Calu3 (cell line): ENCODE data around the gene KCNA4. TPM values are rescaled to one million over a fixed set of nuclear protein-coding genes. Genes with fewer than 3 reads are reported as not detected.
A peak's percentile ranks its signal among the peaks of the same experiment; 100 is the strongest.

ENCODE experiments used
- BruUV-seq: library from RNA; stranded (reverse); fragments of 400-500 nt; replicated peaks from 2 replicates; lab custom pipeline; 2021; lab: Mats Ljungman, UMichigan
- CTCF ChIA-PET: fragments of 300-600 bp; sonication (Branson Sonifier 250); formaldehyde crosslinking; loops from one replicate; lab custom pipeline; 2022; ENCODE audit warnings: antibody characterized with exemption; lab: Charles Lee
- DNase-seq: peaks from one replicate; pipeline ENCODE4 v3.0.0; 2022
- H3K27ac Mint-ChIP-seq: one replicate; pipeline ENCODE4 v1.8.0; 2022; ENCODE audit warnings: mixed read lengths; ENCODE audit not compliant: unreplicated experiment
- H3K27me3 Mint-ChIP-seq: one replicate; pipeline ENCODE4 v1.8.0; 2022; ENCODE audit warnings: mixed read lengths; ENCODE audit not compliant: unreplicated experiment
- H3K36me3 Mint-ChIP-seq: one replicate; pipeline ENCODE4 v1.8.0; 2022; ENCODE audit warnings: mild to moderate bottlenecking, moderate library complexity, mixed read lengths; ENCODE audit not compliant: insufficient read depth, unreplicated experiment
- H3K4me1 Mint-ChIP-seq: one replicate; pipeline ENCODE4 v1.8.0; 2022; ENCODE audit warnings: mild to moderate bottlenecking, low read depth, mixed read lengths; ENCODE audit not compliant: unreplicated experiment
- H3K4me3 Mint-ChIP-seq: one replicate; pipeline ENCODE4 v1.8.0; 2022; ENCODE audit warnings: mild to moderate bottlenecking, low read depth, moderate library complexity, mixed read lengths; ENCODE audit not compliant: unreplicated experiment
- H3K9me3 Mint-ChIP-seq: one replicate; pipeline ENCODE4 v1.8.0; 2022; ENCODE audit warnings: low read depth, mixed read lengths; ENCODE audit not compliant: unreplicated experiment
- intact Hi-C: fragments of 100-400 bp; cut with micrococcal nuclease; formaldehyde crosslinking; loops from one replicate; pipeline ENCODE4 v1.10.0; 2022; ENCODE audit not compliant: unreplicated experiment
- total RNA-seq: library from RNA; stranded (reverse); gene quantifications from 2 replicates; pipeline ENCODE4 v1.2.3, GENCODE V29; 2022
- TF ChIP-seq, protein P1 (sequence below): fragments of 200-600 bp; IDR thresholded peaks from one replicate; pipeline ENCODE4 v1.8.0; 2022; ENCODE audit warnings: antibody characterized with exemption; ENCODE audit not compliant: unreplicated experiment

KCNA4 gene
- total RNA-seq, 1 experiment from 2014 or later = not detected

DNA sequence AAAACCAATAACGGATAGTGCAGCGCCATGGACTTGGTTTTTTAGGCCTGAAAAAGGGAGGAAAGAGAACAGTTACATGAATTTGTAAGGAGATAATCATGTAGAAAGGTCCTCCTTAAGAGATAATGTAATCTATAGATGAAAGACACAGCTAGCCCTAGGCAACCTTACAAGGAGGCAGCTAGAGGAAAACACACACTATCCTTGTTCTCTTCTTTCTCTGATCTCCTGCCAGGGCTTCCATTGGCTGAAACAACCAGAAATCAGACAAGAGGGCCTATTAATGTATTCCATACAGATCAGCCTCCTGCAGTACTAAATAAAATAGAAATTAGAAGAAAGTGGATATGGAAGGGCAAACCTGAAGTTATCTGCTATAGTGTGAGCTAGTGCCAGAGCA is 53.0 kb downstream of the KCNA4 start:
- intact Hi-C loops = no loop called here
- Mint-ChIP-seq H3K27me3 (no peaks in the 10 kb centered on the region), H3K9me3 (peaks cover 12% of the 10 kb centered on the region), H3K4me3 (no peak overlapping the region), H3K4me1 (no peaks in the 10 kb centered on the region), H3K27ac (no peak overlapping the region), H3K36me3 (no peaks in the 10 kb centered on the region)
- BruUV-seq = no TSS peak
- no peak for DNase-seq
- TF ChIP-seq, protein P1, sequence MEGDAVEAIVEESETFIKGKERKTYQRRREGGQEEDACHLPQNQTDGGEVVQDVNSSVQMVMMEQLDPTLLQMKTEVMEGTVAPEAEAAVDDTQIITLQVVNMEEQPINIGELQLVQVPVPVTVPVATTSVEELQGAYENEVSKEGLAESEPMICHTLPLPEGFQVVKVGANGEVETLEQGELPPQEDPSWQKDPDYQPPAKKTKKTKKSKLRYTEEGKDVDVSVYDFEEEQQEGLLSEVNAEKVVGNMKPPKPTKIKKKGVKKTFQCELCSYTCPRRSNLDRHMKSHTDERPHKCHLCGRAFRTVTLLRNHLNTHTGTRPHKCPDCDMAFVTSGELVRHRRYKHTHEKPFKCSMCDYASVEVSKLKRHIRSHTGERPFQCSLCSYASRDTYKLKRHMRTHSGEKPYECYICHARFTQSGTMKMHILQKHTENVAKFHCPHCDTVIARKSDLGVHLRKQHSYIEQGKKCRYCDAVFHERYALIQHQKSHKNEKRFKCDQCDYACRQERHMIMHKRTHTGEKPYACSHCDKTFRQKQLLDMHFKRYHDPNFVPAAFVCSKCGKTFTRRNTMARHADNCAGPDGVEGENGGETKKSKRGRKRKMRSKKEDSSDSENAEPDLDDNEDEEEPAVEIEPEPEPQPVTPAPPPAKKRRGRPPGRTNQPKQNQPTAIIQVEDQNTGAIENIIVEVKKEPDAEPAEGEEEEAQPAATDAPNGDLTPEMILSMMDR = no peak
- CTCF ChIA-PET = no interaction called here

DNA sequence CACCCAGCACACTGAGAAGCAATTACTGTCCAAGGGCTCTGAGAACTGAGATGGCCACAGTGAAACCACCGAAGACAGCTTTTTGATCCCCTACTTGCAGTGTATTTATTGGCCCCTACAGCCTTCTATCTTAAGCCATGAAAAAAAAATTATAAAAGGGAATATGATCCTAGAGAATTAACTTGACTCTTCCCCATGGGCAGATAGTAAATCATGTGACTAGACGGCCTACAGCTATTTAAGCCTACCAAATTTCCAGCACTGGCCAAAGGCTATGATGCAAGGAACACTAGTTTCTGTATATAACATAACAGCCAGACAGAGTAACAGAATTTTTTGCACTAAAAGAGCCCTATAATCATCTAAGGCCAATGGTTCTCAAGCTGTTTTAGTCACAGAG is 53.8 kb downstream of the KCNA4 start:
- H3K36me3 Mint-ChIP-seq = no peaks in the 10 kb centered on the region
- H3K27ac Mint-ChIP-seq = no peak overlapping the region
- H3K9me3 Mint-ChIP-seq = peaks cover 12% of the 10 kb centered on the region
- DNase-seq = no peak
- H3K27me3 Mint-ChIP-seq = no peaks in the 10 kb centered on the region
- H3K4me1 Mint-ChIP-seq = no peaks in the 10 kb centered on the region
- CTCF ChIA-PET = no interaction called here
- H3K4me3 Mint-ChIP-seq = no peak overlapping the region
- no TSS peak for BruUV-seq
- TF ChIP-seq, protein P1 = no peak
- intact Hi-C loops = no loop called here

DNA sequence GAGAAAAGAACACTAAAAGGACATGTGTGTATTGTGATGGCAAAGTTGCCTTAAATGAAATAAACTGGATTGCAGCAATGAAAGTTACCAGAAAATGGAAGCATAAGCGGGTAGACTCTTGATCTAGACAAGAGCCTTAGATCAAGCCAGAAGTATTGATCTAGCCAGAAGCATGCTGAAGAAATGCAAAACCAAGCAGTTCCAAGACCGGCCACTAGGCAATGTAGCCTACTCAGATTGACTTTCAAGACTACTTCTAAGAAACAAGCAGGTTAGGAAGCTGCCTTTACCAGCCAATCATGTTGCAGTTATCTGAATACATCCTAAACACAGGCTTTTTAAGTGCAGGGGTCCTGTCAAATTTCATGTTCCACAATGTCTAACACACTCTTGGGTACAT is 54.6 kb downstream of the KCNA4 start:
- H3K4me1 Mint-ChIP-seq = no peaks in the 10 kb centered on the region
- intact Hi-C loops = no loop called here
- no peaks in the 10 kb centered on the region for H3K27me3 Mint-ChIP-seq
- DNase-seq = peak; percentile 20
- H3K27ac Mint-ChIP-seq = no peak overlapping the region
- BruUV-seq = no TSS peak
- H3K9me3 Mint-ChIP-seq = peaks cover 14% of the 10 kb centered on the region
- TF ChIP-seq, protein P1 = no peak
- H3K36me3 Mint-ChIP-seq = no peaks in the 10 kb centered on the region
- CTCF ChIA-PET = no interaction called here
- H3K4me3 Mint-ChIP-seq = no peak overlapping the region

Other genes starting within 250 kb of the KCNA4 start
- not detected in 2 replicates for gene FSHB, start 214.0 kb upstream of the KCNA4 start, total RNA-seq